Measurements from ENCODE around the gene ZSCAN5A.
A peak's percentile ranks its signal among the peaks of the same experiment; 100 is the strongest.
"Not testable (repeated sequence)": the region's sequence is repeated elsewhere in the genome, so short reads cannot be mapped to it uniquely, and the experiment has no call there.

ZSCAN5A gene

GRCh38 chr19:56312787-56313657 is 1.6 kb downstream of the ZSCAN5A start:
- no peak for DNase-seq

- peak; percentile 19 for DNase-seq
Measured at GRCh38 chr19:56312342-56312741, 2.3 kb downstream of the ZSCAN5A start.

- no peak for DNase-seq
Measured at GRCh38 chr19:56310462-56310861, 4.2 kb downstream of the ZSCAN5A start.

GRCh38 chr19:56309511-56310185 is 5.0 kb downstream of the ZSCAN5A start:
- peak; percentile 47 for DNase-seq

- DNase-seq: no peak
Measured at GRCh38 chr19:56308792-56309191, 5.8 kb downstream of the ZSCAN5A start.

- not testable (repeated sequence) for DNase-seq
Measured at GRCh38 chr19:56307062-56307461, 7.6 kb downstream of the ZSCAN5A start.

- no peak for DNase-seq
Measured at GRCh38 chr19:56306016-56306415, 8.6 kb downstream of the ZSCAN5A start.

- no peak for DNase-seq
Measured at GRCh38 chr19:56304243-56304642, 10.4 kb downstream of the ZSCAN5A start.

GRCh38 chr19:56301886-56302620 is 12.6 kb downstream of the ZSCAN5A start:
- DNase-seq: no peak

- DNase-seq: no peak
Measured at GRCh38 chr19:56301155-56301554, 13.5 kb downstream of the ZSCAN5A start.

GRCh38 chr19:56299688-56300087 is 15.0 kb downstream of the ZSCAN5A start:
- no peak for DNase-seq

GRCh38 chr19:56297010-56297409 is 17.6 kb downstream of the ZSCAN5A start:
- no peak for DNase-seq

GRCh38 chr19:56295531-56296455 is 18.8 kb downstream of the ZSCAN5A start:
- DNase-seq: no peak

- DNase-seq: no peak
Measured at GRCh38 chr19:56294549-56294948, 20.1 kb downstream of the ZSCAN5A start.

- no peak for DNase-seq
Measured at GRCh38 chr19:56291867-56292266, 22.8 kb downstream of the ZSCAN5A start.

GRCh38 chr19:56290104-56290503 is 24.5 kb downstream of the ZSCAN5A start:
- DNase-seq: no peak

- no peak for DNase-seq
Measured at GRCh38 chr19:56284746-56285145, 29.9 kb downstream of the ZSCAN5A start.

- DNase-seq: no peak
Measured at GRCh38 chr19:56282809-56283208, 31.8 kb downstream of the ZSCAN5A start.

- DNase-seq: no peak
Measured at GRCh38 chr19:56273563-56274117, 41.0 kb downstream of the ZSCAN5A start.

GRCh38 chr19:56272161-56272798 is 42.4 kb downstream of the ZSCAN5A start, which contains the start of gene EDDM13:
EDDM13 (plus strand) TSS chr19:56272748; CDS start chr19:56272835, 87 bp downstream.
- DNase-seq: no peak

- peak; percentile 4 for DNase-seq
Measured at GRCh38 chr19:56271151-56271550, 43.5 kb downstream of the ZSCAN5A start.

Data from inflammatory macrophage treated with lipopolysaccharide for 4 hours (primary cell).